ENCODE results near the gene PML.

DNA sequence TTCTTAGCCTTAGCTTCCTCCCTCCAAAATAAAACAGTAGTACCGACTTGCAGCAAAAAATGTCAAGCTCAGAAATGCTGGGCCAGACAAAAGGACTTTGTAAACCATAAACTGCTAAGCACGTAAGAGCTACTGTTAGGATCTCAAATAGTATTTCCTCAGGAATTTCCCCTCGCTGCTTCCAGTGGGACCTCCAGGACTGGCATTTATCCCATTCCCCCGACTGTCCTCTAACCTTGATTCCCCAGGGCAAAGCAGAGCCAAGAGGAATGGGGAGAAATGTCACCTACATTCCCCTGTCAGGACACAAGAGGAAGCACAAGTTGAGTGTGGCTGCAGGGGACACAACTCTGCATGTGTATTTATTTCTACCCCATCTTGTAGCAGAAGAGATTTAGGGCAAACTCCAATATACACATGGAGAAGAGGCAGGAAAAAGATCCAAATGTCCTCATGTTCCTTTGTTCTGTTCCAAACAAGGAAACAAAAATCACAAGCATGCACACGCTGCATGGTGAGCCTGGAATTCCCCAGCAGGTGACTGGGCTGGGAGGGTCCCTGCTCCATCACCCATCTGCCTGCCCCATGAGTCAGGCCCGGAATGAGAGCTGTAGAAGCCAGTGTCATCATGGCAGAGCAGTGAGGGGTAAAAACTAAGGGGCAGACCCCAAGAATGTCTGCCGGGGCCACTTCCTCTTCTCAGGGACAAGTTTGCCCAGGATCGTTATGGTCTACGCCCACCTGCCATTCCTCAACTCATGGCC lies 6.7 kb upstream of the PML start:
- TF ChIP-seq XRCC4 (IDR thresholded peaks at IDR 0.05; ENCODE audit: extremely low read depth, insufficient read depth, insufficient read length) (no peak), U2AF1 (optimal IDR thresholded peaks at IDR 0.05; ENCODE audit: low read depth, low read length) (no peak), HCFC1 (IDR thresholded peaks at IDR 0.05; ENCODE audit: low read depth, low read length) (no peak), ZNF239 (CRISPR knock-in tag; IDR thresholded peaks at IDR 0.05) (no peak)
- TF ChIP-seq, protein P1, sequence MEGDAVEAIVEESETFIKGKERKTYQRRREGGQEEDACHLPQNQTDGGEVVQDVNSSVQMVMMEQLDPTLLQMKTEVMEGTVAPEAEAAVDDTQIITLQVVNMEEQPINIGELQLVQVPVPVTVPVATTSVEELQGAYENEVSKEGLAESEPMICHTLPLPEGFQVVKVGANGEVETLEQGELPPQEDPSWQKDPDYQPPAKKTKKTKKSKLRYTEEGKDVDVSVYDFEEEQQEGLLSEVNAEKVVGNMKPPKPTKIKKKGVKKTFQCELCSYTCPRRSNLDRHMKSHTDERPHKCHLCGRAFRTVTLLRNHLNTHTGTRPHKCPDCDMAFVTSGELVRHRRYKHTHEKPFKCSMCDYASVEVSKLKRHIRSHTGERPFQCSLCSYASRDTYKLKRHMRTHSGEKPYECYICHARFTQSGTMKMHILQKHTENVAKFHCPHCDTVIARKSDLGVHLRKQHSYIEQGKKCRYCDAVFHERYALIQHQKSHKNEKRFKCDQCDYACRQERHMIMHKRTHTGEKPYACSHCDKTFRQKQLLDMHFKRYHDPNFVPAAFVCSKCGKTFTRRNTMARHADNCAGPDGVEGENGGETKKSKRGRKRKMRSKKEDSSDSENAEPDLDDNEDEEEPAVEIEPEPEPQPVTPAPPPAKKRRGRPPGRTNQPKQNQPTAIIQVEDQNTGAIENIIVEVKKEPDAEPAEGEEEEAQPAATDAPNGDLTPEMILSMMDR (IDR thresholded peaks at IDR 0.05 in 2 of 3, conservative IDR thresholded peaks at IDR 0.05 in 1 of 3; ENCODE audit: insufficient read depth in 2 of 3, low read depth in 1 of 3, low read length in 3 of 3): no peak
- TF ChIP-seq, protein P2, sequence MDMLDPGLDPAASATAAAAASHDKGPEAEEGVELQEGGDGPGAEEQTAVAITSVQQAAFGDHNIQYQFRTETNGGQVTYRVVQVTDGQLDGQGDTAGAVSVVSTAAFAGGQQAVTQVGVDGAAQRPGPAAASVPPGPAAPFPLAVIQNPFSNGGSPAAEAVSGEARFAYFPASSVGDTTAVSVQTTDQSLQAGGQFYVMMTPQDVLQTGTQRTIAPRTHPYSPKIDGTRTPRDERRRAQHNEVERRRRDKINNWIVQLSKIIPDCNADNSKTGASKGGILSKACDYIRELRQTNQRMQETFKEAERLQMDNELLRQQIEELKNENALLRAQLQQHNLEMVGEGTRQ (CRISPR knock-in tag; IDR thresholded peaks at IDR 0.05): no peak
- TF ChIP-seq, protein P3, sequence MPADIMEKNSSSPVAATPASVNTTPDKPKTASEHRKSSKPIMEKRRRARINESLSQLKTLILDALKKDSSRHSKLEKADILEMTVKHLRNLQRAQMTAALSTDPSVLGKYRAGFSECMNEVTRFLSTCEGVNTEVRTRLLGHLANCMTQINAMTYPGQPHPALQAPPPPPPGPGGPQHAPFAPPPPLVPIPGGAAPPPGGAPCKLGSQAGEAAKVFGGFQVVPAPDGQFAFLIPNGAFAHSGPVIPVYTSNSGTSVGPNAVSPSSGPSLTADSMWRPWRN (IDR thresholded peaks at IDR 0.05; ENCODE audit: low read depth): no peak

Data from K562 (cell line).